Panc1 (cell line): ENCODE results near the gene GPBAR1. TPM values are rescaled to one million over a fixed set of nuclear protein-coding genes. Genes with fewer than 3 reads are reported as not detected.
A peak's percentile ranks its signal among the peaks of the same experiment; 100 is the strongest.

Experiments used
- ATAC-seq: fragments of 200-7000 bp; cut with Tn5 transposase; 2 replicates; pipeline ENCODE4 v1.9.1; 2020; ENCODE audit warnings: mild to moderate bottlenecking, moderate library complexity
- BruUV-seq: library from RNA; stranded (reverse); fragments of 400-500 nt; replicated peaks from 2 replicates; lab custom pipeline; 2021; lab: Mats Ljungman, UMichigan
- CTCF ChIA-PET: fragments of 300-600 bp; sonication (Branson Sonifier 250); formaldehyde crosslinking; loops from one replicate; lab custom pipeline; 2022; ENCODE audit warnings: antibody characterized with exemption; lab: Charles Lee
- POLR2A ChIA-PET: fragments of 300-600 bp; sonication (Branson Sonifier 250); formaldehyde crosslinking; loops from one replicate; lab custom pipeline; 2022; ENCODE audit warnings: antibody characterized with exemption; lab: Charles Lee
- DNase-seq: peaks from one replicate; pipeline ENCODE4 v3.0.0-alpha.2; 2010; ENCODE audit warnings: low read depth, low spot score
- H3K27ac ChIP-seq: 2 replicates; pipeline ENCODE4 v1.5.1; 2011; ENCODE audit warnings: mild to moderate bottlenecking, low read length, inconsistent platforms
- H3K27me3 ChIP-seq: fragments of 200-500 bp; sonication (Bioruptor generic); 2 replicates; pipeline ENCODE4 v1.6.0; 2014; ENCODE audit warnings: low read length, inconsistent platforms; ENCODE audit not compliant: control insufficient read depth, insufficient read depth
- H3K36me3 ChIP-seq: fragments of 200-500 bp; sonication (Bioruptor generic); 2 replicates; pipeline ENCODE4 v1.5.1; 2014; ENCODE audit warnings: inconsistent platforms, mild to moderate bottlenecking, low read length, moderate library complexity; ENCODE audit not compliant: control insufficient read depth, insufficient read depth
- H3K4me1 ChIP-seq: 2 replicates; pipeline ENCODE4 v1.5.1; 2011; ENCODE audit warnings: inconsistent platforms, mild to moderate bottlenecking, low read length, moderate library complexity; ENCODE audit not compliant: control insufficient read depth, insufficient read depth
- H3K4me3 ChIP-seq, 2 experiments: 2 replicates each; pipeline ENCODE4 v1.5.1; 2011 to 2012; ENCODE audit warnings: low read depth in 2 of 2, low read length in 2 of 2, mild to moderate bottlenecking in 2 of 2, inconsistent platforms in 1 of 2, moderate library complexity in 1 of 2
- H3K9me3 ChIP-seq: fragments of 200-500 bp; sonication (Bioruptor generic); 2 replicates; pipeline ENCODE4 v1.5.1; 2014; ENCODE audit warnings: low read depth, mild to moderate bottlenecking, inconsistent platforms, low read length, moderate library complexity; ENCODE audit not compliant: control insufficient read depth, insufficient read depth
- POLR2AphosphoS5 ChIP-seq: IDR thresholded peaks from 2 replicates; pipeline ENCODE4 v1.6.1; 2012; ENCODE audit warnings: mild to moderate bottlenecking, low read depth, low read length, moderate library complexity
- REST ChIP-seq, 2 experiments: IDR thresholded peaks; 2 replicates each; pipeline ENCODE4 v1.6.1; 2011 to 2012; ENCODE audit warnings: low read depth in 2 of 2, control low read depth in 1 of 2, low read length in 1 of 2, mild to moderate bottlenecking in 1 of 2, moderate library complexity in 1 of 2; ENCODE audit not compliant: insufficient read depth in 1 of 2
- SIN3A ChIP-seq: IDR thresholded peaks from 2 replicates; pipeline ENCODE4 v1.6.1; 2012; ENCODE audit warnings: low read depth, mild to moderate bottlenecking, low read length, moderate library complexity, borderline replicate concordance; ENCODE audit not compliant: insufficient read depth
- TCF7L2 ChIP-seq: IDR thresholded peaks from 2 replicates; pipeline ENCODE4 v1.6.1; 2011; ENCODE audit warnings: mild to moderate bottlenecking, low read depth, low read length, inconsistent platforms
- in situ Hi-C: cut with HindIII; loops from 2 replicates; pipeline ENCODE4 v1.10.0; 2016; ENCODE audit warnings: low sequenced_read_pairs, low pct_unique_long_range_greater_than_20kb
- intact Hi-C: fragments of 100-400 bp; cut with micrococcal nuclease; formaldehyde crosslinking; loops from one replicate; pipeline ENCODE4 v1.10.0; 2022; ENCODE audit not compliant: unreplicated experiment
- total RNA-seq: library from RNA; stranded (reverse); gene quantifications from one replicate; pipeline ENCODE4 v1.2.1, GENCODE V29; 2021; ENCODE audit not compliant: unreplicated experiment
- TF ChIP-seq, protein P1 (sequence below): fragments of 450-650 bp; IDR thresholded peaks from 2 replicates; pipeline ENCODE4 v1.5.1; 2017; ENCODE audit warnings: mild to moderate bottlenecking

Gene GPBAR1
- total RNA-seq, 1 experiment from 2014 or later, result 0.18 TPM

- intact Hi-C loops (no loop called here), in situ Hi-C loops (no loop called here)
- POLR2A ChIA-PET, result no interaction called here
- DNase-seq (no peak), ATAC-seq (no peak)
- BruUV-seq, result no TSS peak
- no peaks in the 10 kb centered on the region for H3K27me3 ChIP-seq
- CTCF ChIA-PET, result no interaction called here
- peaks cover 13% of the 10 kb centered on the region for H3K36me3 ChIP-seq
- no peak overlapping the region for H3K4me3 ChIP-seq
- peaks cover 11% of the 10 kb centered on the region for H3K4me1 ChIP-seq
- H3K9me3 ChIP-seq, result no peaks in the 10 kb centered on the region
- no peak for TF ChIP-seq REST (IDR thresholded peaks at IDR 0.05; ENCODE audit: insufficient read depth in 1 of 2, low read depth in 2 of 2, low read length in 1 of 2)
- no peak for TF ChIP-seq POLR2AphosphoS5
- TF ChIP-seq TCF7L2, result no peak
- no peak overlapping the region for H3K27ac ChIP-seq
Observed at GRCh38 chr2:218267259-218267658, 6.4 kb downstream of the GPBAR1 start.

DNA sequence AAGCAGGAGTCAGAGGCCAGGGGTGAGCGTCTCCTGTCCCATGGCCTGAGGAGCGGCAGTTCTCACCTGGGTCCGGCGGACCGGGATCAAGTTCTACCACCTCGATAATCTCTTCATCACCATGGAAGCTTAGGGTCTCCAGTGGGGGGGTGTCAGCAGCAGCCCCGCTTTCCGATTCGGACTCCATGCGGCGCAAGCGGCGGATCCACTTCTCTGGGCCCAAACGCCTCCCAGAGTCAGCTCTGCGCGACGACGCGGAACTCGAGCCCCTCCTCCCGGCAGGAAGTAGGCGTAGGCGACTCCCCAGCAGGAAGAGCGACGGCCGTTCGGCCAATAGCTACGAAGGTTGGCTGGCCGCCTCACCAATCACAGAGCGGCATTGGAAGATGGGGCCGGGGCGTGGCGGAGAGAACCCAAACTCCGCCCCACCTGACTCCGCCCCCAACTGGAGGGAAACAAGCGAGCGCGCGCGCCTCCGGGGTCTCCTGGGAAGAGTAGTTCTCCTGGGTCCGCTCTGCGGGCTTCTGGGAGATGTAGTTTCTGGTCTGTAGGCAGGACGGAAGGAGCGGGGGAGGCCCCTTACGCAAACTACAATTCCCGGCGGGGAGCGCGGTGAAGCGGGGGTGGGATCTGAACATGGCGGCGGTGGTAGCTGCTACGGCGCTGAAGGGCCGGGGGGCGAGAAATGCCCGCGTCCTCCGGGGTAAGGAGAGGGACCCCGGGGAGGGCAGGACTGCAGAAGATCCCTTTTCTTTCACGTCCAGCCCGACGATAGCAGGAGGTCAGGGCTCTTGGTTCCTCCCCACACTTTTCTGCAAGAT lies 9.3 kb downstream of the GPBAR1 start, which contains the start of the genes AAMP and PNKD:
TSS of gene AAMP (minus strand) at position 238 of the 821 bp plus-strand sequence. CDS start at position 187, 51 bp downstream.
TSS of gene PNKD (plus strand) at position 620 of the 821 bp plus-strand sequence. CDS start at position 637, 17 bp downstream.
- Histone ChIP-seq H3K27me3 (no peaks in the 10 kb centered on the region), H3K4me3 (peak within 1 kb of the TSS; percentile 86 to 93), H3K4me1 (peaks cover 20% of the 10 kb centered on the region), H3K27ac (peak within 1 kb of the TSS; percentile 89), H3K36me3 (peaks cover 10% of the 10 kb centered on the region), H3K9me3 (no peaks in the 10 kb centered on the region)
- TF ChIP-seq SIN3A (peak; percentile 62; the same call in 1 of the 2 replicates), POLR2AphosphoS5 (peak; percentile 68; the same call in 1 of the 2 replicates), TCF7L2 (no peak), REST (IDR thresholded peaks at IDR 0.05; ENCODE audit: insufficient read depth in 1 of 2, low read depth in 2 of 2, low read length in 1 of 2) (peak in 1 of 2 experiments; percentile 21; a peak in 1 of 4 replicates)
- TF ChIP-seq, protein P1, sequence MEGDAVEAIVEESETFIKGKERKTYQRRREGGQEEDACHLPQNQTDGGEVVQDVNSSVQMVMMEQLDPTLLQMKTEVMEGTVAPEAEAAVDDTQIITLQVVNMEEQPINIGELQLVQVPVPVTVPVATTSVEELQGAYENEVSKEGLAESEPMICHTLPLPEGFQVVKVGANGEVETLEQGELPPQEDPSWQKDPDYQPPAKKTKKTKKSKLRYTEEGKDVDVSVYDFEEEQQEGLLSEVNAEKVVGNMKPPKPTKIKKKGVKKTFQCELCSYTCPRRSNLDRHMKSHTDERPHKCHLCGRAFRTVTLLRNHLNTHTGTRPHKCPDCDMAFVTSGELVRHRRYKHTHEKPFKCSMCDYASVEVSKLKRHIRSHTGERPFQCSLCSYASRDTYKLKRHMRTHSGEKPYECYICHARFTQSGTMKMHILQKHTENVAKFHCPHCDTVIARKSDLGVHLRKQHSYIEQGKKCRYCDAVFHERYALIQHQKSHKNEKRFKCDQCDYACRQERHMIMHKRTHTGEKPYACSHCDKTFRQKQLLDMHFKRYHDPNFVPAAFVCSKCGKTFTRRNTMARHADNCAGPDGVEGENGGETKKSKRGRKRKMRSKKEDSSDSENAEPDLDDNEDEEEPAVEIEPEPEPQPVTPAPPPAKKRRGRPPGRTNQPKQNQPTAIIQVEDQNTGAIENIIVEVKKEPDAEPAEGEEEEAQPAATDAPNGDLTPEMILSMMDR, result no peak
- CTCF ChIA-PET, result interaction anchor here (0.7 to 1.8 kb wide), 3 partner anchors 17 to 123 kb away, joined by 3 to 7 read pairs (median 6); no protein-coding TSS in a partner anchor
- no TSS peak for BruUV-seq
- ATAC-seq, result peak; percentile 94
- POLR2A ChIA-PET, result interaction anchor here (0.5 to 0.7 kb wide), 3 partner anchors 17 to 444 kb away, joined by 3 to 15 read pairs (median 4); no protein-coding TSS in a partner anchor
- intact Hi-C loops (no loop called here), in situ Hi-C loops (no loop called here)
- DNase-seq, result peak; percentile 94
